HG02623 (cell line): ENCODE measurements around the gene SYT6.
"Not testable (repeated sequence)": the region's sequence is repeated elsewhere in the genome, so short reads cannot be mapped to it uniquely, and the experiment has no call there.

ENCODE experiments used
- ATAC-seq: cut with Tn5 transposase; IDR thresholded peaks from one replicate; pipeline ENCODE4 v1.9.1; 2021; ENCODE audit warnings: moderate library complexity; ENCODE audit not compliant: unreplicated experiment

Gene SYT6

GRCh38 chr1:114077188-114077587 is 76.5 kb downstream of the SYT6 start:
- ATAC-seq, result no peak

GRCh38 chr1:114076308-114076707 is 77.4 kb downstream of the SYT6 start:
- ATAC-seq, result no peak

GRCh38 chr1:114075546-114076242 is 78.0 kb downstream of the SYT6 start:
- no peak for ATAC-seq

- ATAC-seq, result no peak
These were observed 78.6 kb downstream of the SYT6 start for GRCh38 chr1:114075105-114075504.

GRCh38 chr1:114072246-114072645 is 81.4 kb downstream of the SYT6 start:
- no peak for ATAC-seq

- not testable (repeated sequence) for ATAC-seq
These were observed 83.9 kb downstream of the SYT6 start for GRCh38 chr1:114069762-114070161.

- ATAC-seq, result not testable (repeated sequence)
These were observed 85.0 kb downstream of the SYT6 start for GRCh38 chr1:114068684-114069083.

GRCh38 chr1:114065671-114066070 is 88.0 kb downstream of the SYT6 start:
- ATAC-seq, result not testable (repeated sequence)

GRCh38 chr1:114063544-114063943 is 90.1 kb downstream of the SYT6 start:
- ATAC-seq, result no peak

GRCh38 chr1:114062477-114063099 is 91.1 kb downstream of the SYT6 start:
- no peak for ATAC-seq

GRCh38 chr1:114061121-114061830 is 92.4 kb downstream of the SYT6 start:
- no peak for ATAC-seq

- ATAC-seq, result not testable (repeated sequence)
These were observed 95.4 kb downstream of the SYT6 start for GRCh38 chr1:114058236-114058635.

GRCh38 chr1:114054148-114054547 is 99.5 kb downstream of the SYT6 start:
- ATAC-seq, result no peak

- no peak for ATAC-seq
These were observed 105.4 kb downstream of the SYT6 start for GRCh38 chr1:114048232-114048631.

GRCh38 chr1:114043548-114043947 is 110.1 kb downstream of the SYT6 start:
- ATAC-seq, result no peak

GRCh38 chr1:114043054-114043453 is 110.6 kb downstream of the SYT6 start:
- no peak for ATAC-seq

- ATAC-seq, result no peak
These were observed 113.2 kb downstream of the SYT6 start for GRCh38 chr1:114040273-114041015.
